Neural cell (in vitro differentiated cells): ENCODE data around the gene CENPS.

ENCODE experiments used
- EP300 ChIP-seq: fragments of 450-650 bp; conservative IDR thresholded peaks from 2 replicates; pipeline ENCODE4 v1.6.1; 2014; ENCODE audit warnings: antibody characterized with exemption, mild to moderate bottlenecking, moderate library complexity; ENCODE audit not compliant: poor library complexity, severe bottlenecking
- POLR2AphosphoS5 ChIP-seq: IDR thresholded peaks from 2 replicates; pipeline ENCODE4 v1.6.1; 2012
- SMC3 ChIP-seq: fragments of 450-650 bp; conservative IDR thresholded peaks from 2 replicates; pipeline ENCODE4 v1.6.1; 2014; ENCODE audit warnings: antibody characterized with exemption, mild to moderate bottlenecking, moderate library complexity; ENCODE audit not compliant: poor library complexity
- TAF1 ChIP-seq: IDR thresholded peaks from 2 replicates; pipeline ENCODE4 v1.6.1; 2012; ENCODE audit warnings: low read depth
- TF ChIP-seq, protein P1 (sequence below): fragments of 450-650 bp; IDR thresholded peaks from 2 replicates; pipeline ENCODE4 v1.5.1; 2014; ENCODE audit warnings: antibody characterized with exemption, mild to moderate bottlenecking, moderate library complexity; ENCODE audit not compliant: poor library complexity, severe bottlenecking

DNA sequence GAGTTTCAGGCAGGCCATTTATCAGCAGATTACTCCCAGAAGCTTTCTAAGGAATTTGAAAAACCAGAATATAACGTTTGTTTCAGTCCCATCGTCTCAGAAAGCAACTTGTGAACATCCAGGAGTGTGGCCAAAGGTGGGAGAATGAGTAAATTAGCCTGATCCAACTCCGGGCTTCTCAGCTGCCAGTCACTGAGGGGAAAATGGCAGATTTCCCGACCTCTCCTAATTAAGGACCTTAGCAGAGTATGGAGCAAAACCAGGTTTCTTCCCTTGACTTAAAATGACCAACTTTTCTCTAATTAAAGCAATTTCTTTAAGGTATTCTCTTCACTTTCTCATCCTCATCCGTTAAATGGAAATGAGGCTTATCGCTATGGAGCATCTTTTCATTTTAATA, 20.6 kb downstream of the CENPS start:
- TF ChIP-seq, protein P1, sequence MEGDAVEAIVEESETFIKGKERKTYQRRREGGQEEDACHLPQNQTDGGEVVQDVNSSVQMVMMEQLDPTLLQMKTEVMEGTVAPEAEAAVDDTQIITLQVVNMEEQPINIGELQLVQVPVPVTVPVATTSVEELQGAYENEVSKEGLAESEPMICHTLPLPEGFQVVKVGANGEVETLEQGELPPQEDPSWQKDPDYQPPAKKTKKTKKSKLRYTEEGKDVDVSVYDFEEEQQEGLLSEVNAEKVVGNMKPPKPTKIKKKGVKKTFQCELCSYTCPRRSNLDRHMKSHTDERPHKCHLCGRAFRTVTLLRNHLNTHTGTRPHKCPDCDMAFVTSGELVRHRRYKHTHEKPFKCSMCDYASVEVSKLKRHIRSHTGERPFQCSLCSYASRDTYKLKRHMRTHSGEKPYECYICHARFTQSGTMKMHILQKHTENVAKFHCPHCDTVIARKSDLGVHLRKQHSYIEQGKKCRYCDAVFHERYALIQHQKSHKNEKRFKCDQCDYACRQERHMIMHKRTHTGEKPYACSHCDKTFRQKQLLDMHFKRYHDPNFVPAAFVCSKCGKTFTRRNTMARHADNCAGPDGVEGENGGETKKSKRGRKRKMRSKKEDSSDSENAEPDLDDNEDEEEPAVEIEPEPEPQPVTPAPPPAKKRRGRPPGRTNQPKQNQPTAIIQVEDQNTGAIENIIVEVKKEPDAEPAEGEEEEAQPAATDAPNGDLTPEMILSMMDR, result no peak
- TF ChIP-seq POLR2AphosphoS5, result no peak
- TF ChIP-seq EP300, result no peak
- no peak for TF ChIP-seq SMC3
- no peak for TF ChIP-seq TAF1
